HG02610 (cell line): ENCODE data around the gene NRF1.

ENCODE experiments used
- ATAC-seq: cut with Tn5 transposase; IDR thresholded peaks from one replicate; pipeline ENCODE4 v1.9.1; 2021; ENCODE audit warnings: mild to moderate bottlenecking, moderate library complexity; ENCODE audit not compliant: unreplicated experiment

The NRF1 gene

GRCh38 chr7:129767120-129768015 lies 155.8 kb downstream of the NRF1 start:
- no peak for ATAC-seq

GRCh38 chr7:129768614-129769399 lies 157.3 kb downstream of the NRF1 start:
- ATAC-seq = no peak

GRCh38 chr7:129769400-129769774 lies 157.9 kb downstream of the NRF1 start:
- ATAC-seq = no peak

DNA sequence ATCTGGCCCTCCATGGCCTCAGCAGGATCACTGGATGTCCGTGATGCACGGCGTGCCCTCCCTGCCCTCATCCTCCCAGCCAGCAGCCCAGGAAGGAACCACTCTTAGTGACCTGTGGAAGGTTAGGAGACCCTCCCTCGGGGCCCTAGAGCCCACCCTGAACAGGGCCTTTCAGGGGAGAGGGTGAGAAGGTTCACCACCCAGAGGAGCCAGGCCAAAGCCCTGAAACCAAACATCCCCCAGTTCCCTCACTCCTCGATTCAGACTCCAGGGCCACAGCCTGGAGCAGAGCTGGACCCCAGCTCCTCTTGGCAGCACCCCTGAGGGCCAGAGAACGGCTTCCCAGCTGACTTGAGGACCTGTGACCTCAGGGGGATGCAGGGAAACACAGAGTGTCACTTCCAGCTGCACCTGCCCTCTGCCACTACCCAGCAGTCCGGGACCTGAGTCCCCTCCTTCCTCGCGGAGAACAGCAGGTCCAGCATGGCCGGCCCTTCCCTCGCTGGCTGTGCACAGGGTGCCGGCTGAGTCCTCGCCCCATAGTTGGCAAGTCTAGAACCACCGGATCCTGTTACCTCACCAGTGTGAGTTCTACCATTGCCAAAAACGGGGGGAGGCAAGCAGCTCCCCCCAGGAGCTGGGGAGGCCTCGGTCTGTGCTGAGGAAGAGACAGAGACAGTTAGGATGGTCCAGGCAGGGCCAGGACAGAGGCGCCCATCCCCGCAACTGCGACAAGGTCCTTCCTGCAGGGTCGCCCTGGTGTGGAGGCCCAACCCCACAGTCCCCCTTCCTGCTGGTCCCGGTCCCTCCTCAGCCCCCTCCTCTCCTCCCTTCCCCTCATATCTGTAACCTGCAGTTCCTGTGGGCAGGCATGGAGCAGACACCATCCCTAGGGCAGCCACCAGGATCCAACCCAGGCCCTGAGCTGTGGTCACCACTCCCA lies 158.6 kb downstream of the NRF1 start:
- ATAC-seq = no peak

- no peak for ATAC-seq
Measured at GRCh38 chr7:129771201-129771927, 159.8 kb downstream of the NRF1 start.

GRCh38 chr7:129771928-129772479 lies 160.5 kb downstream of the NRF1 start:
- ATAC-seq = no peak

GRCh38 chr7:129772646-129773280 lies 161.2 kb downstream of the NRF1 start:
- ATAC-seq = no peak

GRCh38 chr7:129773328-129773731 lies 161.8 kb downstream of the NRF1 start:
- no peak for ATAC-seq

DNA sequence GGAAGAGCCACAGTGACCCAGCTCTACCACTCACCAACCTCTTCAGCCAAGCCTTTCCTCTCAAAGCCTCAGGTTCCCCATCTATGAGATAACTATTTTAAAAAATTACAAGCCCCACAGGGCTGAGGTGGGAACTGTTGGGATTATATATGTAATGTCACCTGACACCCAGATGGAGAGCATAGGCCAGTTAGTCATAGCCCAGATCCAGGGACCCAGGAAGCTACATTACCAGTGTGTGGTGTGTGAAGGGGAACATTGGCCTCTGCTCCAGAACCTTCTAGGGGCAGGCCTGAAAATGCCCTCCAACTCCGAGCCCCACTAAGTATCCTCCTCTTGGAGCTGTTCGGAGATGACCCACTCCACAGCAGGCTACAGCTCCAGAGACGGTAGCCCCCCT lies 162.4 kb downstream of the NRF1 start:
- no peak for ATAC-seq

GRCh38 chr7:129774359-129774758 lies 162.8 kb downstream of the NRF1 start:
- no peak for ATAC-seq

- ATAC-seq = no peak
Measured at GRCh38 chr7:129774871-129775694, 163.6 kb downstream of the NRF1 start.

- no peak for ATAC-seq
Measured at GRCh38 chr7:129775695-129776361, 164.3 kb downstream of the NRF1 start.

- ATAC-seq = no peak
Measured at GRCh38 chr7:129776362-129776722, 164.8 kb downstream of the NRF1 start.

DNA sequence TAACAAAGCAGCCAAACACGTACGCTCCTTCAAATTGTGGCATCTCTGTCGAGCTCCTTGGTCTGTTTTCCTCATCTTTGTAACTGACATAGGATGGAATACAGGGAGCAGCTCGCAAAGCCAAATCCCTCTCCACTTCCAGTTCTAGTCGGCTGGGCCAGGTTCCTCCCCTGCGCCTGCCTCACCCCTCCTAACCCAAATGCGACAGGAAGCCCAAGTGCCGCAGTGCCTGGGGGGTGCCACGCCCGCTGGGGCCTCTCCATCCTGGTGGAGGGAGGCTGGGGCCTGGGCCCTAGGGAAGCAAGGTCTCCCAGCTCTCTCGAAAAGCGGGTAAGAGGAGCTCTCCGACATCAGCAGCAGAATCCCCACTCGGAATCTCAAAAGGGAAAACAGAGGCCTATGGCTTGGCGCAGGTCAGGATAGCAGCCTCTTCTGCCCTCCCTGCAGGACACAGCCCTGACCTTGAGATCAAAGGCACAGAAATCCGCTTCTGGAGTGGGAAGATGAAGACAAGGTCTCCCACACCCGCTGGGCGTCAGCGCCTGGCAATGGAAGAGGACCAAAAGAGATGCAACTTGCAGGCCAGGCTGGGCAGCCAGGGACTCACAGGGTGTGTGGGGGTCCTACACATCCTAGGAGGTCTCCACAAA lies 165.8 kb downstream of the NRF1 start:
- no peak for ATAC-seq

DNA sequence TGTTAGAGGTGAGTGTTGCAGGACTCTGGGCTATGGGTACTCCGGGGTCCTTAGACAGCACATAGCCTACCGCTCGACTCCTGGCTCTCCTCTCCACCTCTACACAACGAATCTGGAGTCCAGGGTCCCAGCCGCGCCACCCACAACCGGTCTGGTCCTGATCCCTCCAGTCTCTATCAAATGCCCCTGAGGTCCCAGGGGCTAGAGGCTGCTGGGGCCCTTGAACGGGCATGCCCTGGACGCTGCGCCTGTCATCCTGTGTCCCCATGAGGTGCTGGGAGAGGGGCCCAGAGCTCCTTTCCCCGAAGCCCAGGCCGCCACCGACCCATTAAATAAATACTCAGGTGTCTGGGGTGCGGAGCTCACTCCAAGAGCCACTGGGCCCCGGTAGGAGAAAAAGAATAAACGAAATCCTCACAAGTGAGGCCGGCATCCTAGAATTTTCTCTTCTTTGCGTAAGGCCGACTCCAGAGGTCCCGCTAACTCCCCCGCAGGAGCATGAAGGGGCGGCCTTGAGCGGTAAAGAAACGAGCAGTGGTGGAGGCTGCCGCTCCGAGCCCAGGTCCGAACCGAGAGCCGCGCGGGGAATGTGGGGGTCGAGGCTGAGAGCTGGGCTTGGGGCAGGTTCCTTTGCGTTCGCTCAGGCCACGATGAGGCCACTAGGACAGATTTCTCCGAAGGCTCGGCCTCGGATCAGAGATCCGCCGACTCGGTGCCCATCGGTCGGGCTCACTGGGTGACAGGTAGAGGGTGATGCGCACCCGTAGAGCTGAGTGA lies 166.7 kb downstream of the NRF1 start:
- no peak for ATAC-seq

- no peak for ATAC-seq
Measured at GRCh38 chr7:129778770-129779601, 167.5 kb downstream of the NRF1 start.
